ENCODE results near the gene IGFL2. TPM values are rescaled to one million over a fixed set of nuclear protein-coding genes. Genes with fewer than 3 reads are reported as not detected.

The IGFL2 gene
- total RNA-seq, 1 experiment from 2014 or later: not detected

DNA sequence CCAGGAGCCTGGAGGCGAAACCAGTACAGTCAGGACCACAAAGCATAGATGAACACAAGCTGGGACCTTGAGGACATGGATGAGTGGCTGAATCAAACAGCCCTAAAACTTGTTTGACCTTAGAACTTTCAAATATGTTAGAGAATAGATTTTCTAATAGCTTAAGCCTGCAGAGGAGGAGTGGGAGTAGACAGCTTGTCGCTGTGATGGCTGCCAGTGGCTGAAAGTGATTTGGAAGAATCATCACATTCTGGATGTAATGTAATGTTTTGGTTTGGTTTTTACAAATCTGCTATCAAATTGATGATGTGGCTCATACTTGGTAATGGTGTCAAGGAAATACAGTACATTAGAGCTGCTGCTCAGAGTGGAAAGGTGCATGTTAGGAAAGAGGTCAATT lies 35.5 kb upstream of the IGFL2 start:
- H3K36me3 ChIP-seq (ENCODE audit: control insufficient read depth, insufficient read depth, low read length): no peaks in the 10 kb centered on the region
- DNase-seq (ENCODE audit: low read depth, low spot score) (no peak), ATAC-seq (no peak)
- TF ChIP-seq SIN3A (IDR thresholded peaks at IDR 0.05; ENCODE audit: borderline replicate concordance, insufficient read depth, low read depth, low read length): no peak
- TF ChIP-seq POLR2AphosphoS5 (IDR thresholded peaks at IDR 0.05; ENCODE audit: low read depth, low read length): no peak
- TF ChIP-seq TCF7L2 (IDR thresholded peaks at IDR 0.05; ENCODE audit: low read depth, low read length): no peak
- TF ChIP-seq CTCF (IDR thresholded peaks at IDR 0.05): no peak
- TF ChIP-seq REST (IDR thresholded peaks at IDR 0.05; ENCODE audit: insufficient read depth in 1 of 2, low read depth in 2 of 2, low read length in 1 of 2): no peak
- H3K4me3 ChIP-seq (ENCODE audit: low read depth in 2 of 2, low read length in 2 of 2): no peak overlapping the region
- ChIA-PET CTCF (no interaction called here), POLR2A (no interaction called here)
- peaks cover 4% of the 10 kb centered on the region for H3K27me3 ChIP-seq (ENCODE audit: control insufficient read depth, insufficient read depth, low read length)
- no peaks in the 10 kb centered on the region for H3K9me3 ChIP-seq (ENCODE audit: control insufficient read depth, insufficient read depth, low read depth, low read length)
- H3K27ac ChIP-seq (ENCODE audit: low read length): no peak overlapping the region
- intact Hi-C loops (cut with micrococcal nuclease; ENCODE audit: unreplicated experiment) (no loop called here), in situ Hi-C loops (cut with HindIII; ENCODE audit: low pct_unique_long_range_greater_than_20kb, low sequenced_read_pairs) (no loop called here)
- H3K4me1 ChIP-seq (ENCODE audit: control insufficient read depth, insufficient read depth, low read length): no peaks in the 10 kb centered on the region; the same call in 1 of the 2 replicates
- BruUV-seq (replicated peaks): no TSS peak

DNA sequence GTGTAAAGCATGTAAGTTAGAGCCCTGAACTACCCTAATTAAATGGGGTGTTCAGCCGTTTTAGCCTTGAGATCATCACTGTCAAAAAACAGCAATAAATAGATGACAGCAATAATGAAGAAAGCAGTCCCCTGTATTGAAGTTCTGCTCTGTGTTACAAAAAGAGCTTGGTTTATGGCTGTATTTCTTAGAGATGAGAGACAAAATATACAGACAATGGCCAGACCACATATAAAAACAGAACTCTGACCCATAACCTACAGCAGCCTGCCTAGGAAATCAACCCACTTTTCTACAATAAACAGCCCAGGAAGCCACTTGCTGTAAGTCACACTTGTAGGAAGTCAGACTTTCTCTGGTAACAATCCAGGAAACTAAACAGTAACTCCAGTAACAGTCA lies 34.3 kb upstream of the IGFL2 start:
- Histone ChIP-seq H3K27ac (ENCODE audit: low read length) (no peak overlapping the region), H3K36me3 (ENCODE audit: control insufficient read depth, insufficient read depth, low read length) (no peaks in the 10 kb centered on the region), H3K4me3 (ENCODE audit: low read depth in 2 of 2, low read length in 2 of 2) (no peak overlapping the region), H3K4me1 (ENCODE audit: control insufficient read depth, insufficient read depth, low read length) (no peaks in the 10 kb centered on the region; the same call in 1 of the 2 replicates), H3K27me3 (ENCODE audit: control insufficient read depth, insufficient read depth, low read length) (peaks cover 4% of the 10 kb centered on the region), H3K9me3 (ENCODE audit: control insufficient read depth, insufficient read depth, low read depth, low read length) (no peaks in the 10 kb centered on the region)
- ChIA-PET CTCF (no interaction called here), POLR2A (no interaction called here)
- ATAC-seq (no peak), DNase-seq (ENCODE audit: low read depth, low spot score) (no peak)
- no TSS peak for BruUV-seq (replicated peaks)
- TF ChIP-seq SIN3A (IDR thresholded peaks at IDR 0.05; ENCODE audit: borderline replicate concordance, insufficient read depth, low read depth, low read length) (no peak), POLR2AphosphoS5 (IDR thresholded peaks at IDR 0.05; ENCODE audit: low read depth, low read length) (no peak), CTCF (IDR thresholded peaks at IDR 0.05) (no peak), REST (IDR thresholded peaks at IDR 0.05; ENCODE audit: insufficient read depth in 1 of 2, low read depth in 2 of 2, low read length in 1 of 2) (no peak)
- in situ Hi-C loops (cut with HindIII; ENCODE audit: low pct_unique_long_range_greater_than_20kb, low sequenced_read_pairs): no loop called here
- intact Hi-C loops (cut with micrococcal nuclease; ENCODE audit: unreplicated experiment): no loop called here

All from Panc1 (cell line).